ENCODE data around the gene GALNT7. TPM values are rescaled to one million over a fixed set of nuclear protein-coding genes. Genes with fewer than 3 reads are reported as not detected.

The GALNT7 gene
- total RNA-seq, 1 experiment from 2014 or later: 15.4 TPM

DNA sequence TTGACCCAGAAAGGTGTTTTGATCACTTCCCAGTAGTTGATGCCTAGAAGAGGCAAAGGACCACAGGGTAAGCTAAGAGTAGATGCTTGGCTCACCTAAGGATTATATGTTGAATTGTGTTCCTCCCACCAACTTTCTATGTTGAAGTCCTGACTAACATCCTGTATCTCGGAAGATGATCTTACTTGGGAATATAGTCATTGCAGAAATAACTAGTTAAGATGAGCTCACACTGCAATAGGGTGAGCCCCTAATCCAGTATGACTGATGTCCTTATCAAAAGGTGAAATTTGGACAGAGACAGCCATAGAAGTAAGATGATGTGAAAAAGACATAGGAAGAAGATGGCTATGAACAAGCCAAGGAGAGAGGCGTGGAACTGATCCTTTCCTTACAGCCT lies 168.9 kb downstream of the GALNT7 start:
- DNase-seq (ENCODE audit: low spot score): no peak

DNA sequence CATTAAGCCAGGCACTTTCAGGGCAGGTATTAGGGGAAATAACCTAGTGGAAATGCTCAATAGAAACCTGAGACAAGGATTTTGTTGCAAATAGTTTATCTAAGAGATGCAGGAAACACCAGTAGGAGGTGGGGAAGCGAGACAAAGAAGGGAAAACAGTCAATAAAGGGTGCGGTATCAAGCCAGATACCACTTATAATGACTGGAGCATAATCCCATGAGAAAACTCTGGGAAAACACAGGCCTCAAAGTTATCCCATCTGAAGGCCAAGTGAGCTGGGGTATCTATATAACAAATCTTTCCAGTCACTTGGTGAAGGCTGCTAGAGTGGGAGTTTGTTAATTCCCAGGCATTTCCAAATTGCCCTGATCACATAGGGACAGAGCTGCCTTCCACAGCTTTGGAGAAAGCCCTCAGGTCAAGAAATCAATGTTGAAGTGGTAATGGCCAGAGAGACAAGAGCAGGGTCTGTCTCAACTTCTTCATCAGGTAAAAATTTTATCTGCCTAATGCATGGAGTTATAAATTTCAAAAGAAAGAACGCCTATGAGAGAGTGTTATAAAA lies 175.3 kb downstream of the GALNT7 start:
- DNase-seq (ENCODE audit: low spot score): no peak

- DNase-seq (ENCODE audit: low spot score): no peak
These were observed 177.0 kb downstream of the GALNT7 start for GRCh38 chr4:173345648-173346047.

GRCh38 chr4:173346074-173346473 lies 177.5 kb downstream of the GALNT7 start:
- DNase-seq (ENCODE audit: low spot score): no peak

DNA sequence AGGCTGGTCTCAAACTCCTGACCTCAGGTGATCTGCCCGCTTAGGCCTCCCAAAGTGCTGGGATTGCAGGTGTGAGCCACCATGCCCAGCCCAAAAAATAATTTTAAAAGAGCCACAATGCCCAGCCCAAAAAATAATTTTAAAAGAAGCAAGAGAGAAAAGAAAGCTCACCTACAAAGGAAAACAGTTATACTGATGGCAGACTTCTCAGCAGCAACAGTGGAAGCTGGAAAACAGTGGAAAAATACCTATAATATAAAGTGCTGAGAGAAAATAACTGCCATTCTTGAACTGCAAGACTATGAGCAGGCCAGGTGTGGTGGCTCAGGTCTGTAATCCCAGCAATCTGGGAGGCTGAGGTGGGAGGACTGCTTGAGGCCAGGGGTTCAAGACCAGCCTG lies 178.9 kb downstream of the GALNT7 start:
- DNase-seq (ENCODE audit: low spot score): no peak

DNA sequence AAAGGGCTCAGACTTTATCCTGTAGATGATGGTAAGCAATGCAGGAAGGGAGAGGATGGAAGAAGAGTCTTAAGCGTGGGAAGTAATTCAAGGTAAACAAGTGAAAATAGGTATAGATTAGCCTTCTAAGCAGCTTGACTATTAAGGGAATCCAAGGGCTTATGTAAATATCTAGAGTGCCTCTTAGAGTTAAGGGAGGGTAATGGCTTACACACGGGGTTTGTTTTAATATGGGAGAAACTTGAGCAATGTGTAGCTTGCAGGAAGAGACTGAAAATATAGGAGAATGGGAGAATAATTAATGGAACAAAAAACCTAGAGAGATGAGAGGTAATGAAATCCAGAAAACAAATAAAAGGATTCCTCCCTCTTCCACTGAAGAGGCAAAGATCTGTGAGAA lies 189.3 kb downstream of the GALNT7 start:
- DNase-seq (ENCODE audit: low spot score): no peak

GRCh38 chr4:173360587-173361221 lies 192.1 kb downstream of the GALNT7 start:
- DNase-seq (ENCODE audit: low spot score): peak; percentile 24

- no peak for DNase-seq (ENCODE audit: low spot score)
These were observed 194.1 kb downstream of the GALNT7 start for GRCh38 chr4:173362666-173363065.

DNA sequence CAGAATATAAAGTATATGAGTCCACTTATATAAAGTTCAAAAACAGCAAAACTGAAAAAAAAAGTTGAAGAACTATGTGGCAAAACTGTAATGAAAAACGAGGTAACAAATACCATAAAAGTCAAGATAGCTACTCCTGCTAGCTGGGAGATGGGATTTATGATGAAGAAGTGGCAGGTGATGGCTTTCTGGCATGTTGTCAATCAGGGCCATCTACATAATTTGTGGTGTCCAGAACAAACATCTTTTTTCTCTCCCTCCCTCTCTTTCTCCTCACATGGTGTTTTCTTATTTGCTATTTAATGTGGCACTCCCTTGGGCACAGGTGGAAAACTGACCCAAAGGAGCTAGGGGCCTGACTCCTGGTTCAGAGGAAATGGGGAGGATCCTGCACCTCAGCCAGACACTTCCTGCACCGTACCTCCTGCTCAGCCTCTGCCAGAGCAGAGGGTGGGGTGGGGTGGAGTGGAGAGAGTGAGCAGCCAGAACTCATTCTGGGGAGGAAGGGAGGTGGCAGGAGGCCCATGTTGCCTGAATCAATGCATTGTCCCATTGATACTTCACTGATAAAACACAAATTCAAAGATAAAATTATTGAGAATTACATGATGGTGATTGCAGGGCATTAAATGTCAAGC lies 196.9 kb downstream of the GALNT7 start:
- no peak for DNase-seq (ENCODE audit: low spot score)

DNA sequence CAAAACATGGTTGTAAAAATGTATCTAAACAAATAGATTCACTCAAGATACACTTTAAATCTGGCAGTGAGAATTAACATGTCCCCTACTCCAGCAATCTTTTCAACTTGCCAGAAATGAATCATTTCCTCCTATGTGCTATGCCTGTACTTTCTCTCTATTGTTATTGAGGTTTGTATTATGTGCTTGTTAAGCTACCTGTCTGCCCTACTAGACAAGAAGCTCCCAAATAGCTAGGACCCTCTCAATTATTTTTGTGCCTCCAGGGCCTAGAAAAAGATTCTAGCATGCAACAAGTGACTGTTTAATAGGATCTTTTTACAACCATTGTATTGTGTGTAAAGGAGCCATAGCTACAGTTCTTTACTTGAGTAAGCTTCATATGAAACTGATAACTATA lies 198.7 kb downstream of the GALNT7 start:
- no peak for DNase-seq (ENCODE audit: low spot score)

- no peak for DNase-seq (ENCODE audit: low spot score)
These were observed 199.3 kb downstream of the GALNT7 start for GRCh38 chr4:173367946-173368345.

GRCh38 chr4:173370130-173370476 lies 201.5 kb downstream of the GALNT7 start:
- no peak for DNase-seq (ENCODE audit: low spot score)

- DNase-seq (ENCODE audit: low spot score): peak; percentile 92
These were observed 202.1 kb downstream of the GALNT7 start, which contains the start of gene SAP30 for GRCh38 chr4:173370477-173371291. Gene SAP30 (plus strand): TSS chr4:173370954. CDS start chr4:173371183, 229 bp downstream.

- DNase-seq (ENCODE audit: low spot score): peak; percentile 65
These were observed 202.9 kb downstream of the GALNT7 start for GRCh38 chr4:173371292-173372192.

Small RNA genes lying within 50 kb of the gene (small RNA-seq; reads per million reads assigned to genes)
- not detected for gene MIR548T
- not detected for gene RN7SL253P

Other genes starting within 250 kb of the GALNT7 start
- gene HMGB2, start 165.5 kb downstream of the GALNT7 start, total RNA-seq (2014; rRNA removed; shearing (Covaris generic)): 113 and 133 TPM in 2 replicates
- gene SAP30, start 202.1 kb downstream of the GALNT7 start, total RNA-seq (2014; rRNA removed; shearing (Covaris generic)): 17.7 and 21.7 TPM in 2 replicates
- gene SCRG1, start 230.3 kb downstream of the GALNT7 start, total RNA-seq (2014; rRNA removed; shearing (Covaris generic)): not detected in 2 replicates

Measured in HT-29 (cell line).